GM18526 (cell line): ENCODE data around the gene KLKB1.

Experiments
- POLR2A ChIP-seq: IDR thresholded peaks from 3 replicates; pipeline ENCODE4 v1.6.1; 2011; ENCODE audit not compliant: insufficient read length; ENCODE audit errors: extremely low read depth

Gene KLKB1

DNA sequence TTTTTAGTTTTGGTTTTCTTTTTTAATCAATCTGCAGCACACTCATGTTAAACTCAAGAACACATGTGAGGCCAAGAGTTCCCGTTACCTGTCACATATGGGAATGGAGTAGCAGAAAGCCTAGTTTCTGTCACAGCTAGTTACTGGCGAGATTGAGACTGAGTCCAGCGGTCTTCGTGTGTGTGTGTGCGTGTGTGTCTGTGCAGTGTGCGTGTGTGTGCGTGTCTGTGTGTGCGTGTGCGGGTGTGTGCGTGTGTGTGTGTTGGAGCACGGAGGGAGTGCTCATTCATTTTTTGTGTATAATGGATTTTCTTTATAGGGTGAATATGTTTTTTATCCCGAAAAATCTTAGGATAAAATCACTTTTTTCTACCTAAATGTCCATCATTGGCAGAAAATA is 57.8 kb downstream of the KLKB1 start:
- no peak for TF ChIP-seq POLR2A

DNA sequence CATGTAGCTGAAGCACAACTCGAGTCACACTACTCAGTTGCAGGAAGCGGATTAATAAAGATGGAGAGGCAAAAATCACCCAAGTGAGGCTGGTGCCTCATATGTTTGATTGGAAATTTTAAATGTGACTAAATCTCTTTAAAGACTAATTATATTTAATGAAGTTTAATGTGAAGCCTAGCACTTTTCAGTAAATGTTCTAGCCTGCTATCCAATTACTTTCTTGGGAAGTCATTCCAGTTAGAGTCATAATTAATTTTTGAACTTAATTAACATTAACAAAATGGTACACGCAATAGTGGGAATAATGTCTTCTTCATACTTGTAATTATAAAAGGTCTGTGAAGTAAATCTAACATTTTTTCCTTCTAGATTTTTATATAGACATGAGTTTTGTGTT is 59.3 kb downstream of the KLKB1 start:
- TF ChIP-seq POLR2A: no peak

DNA sequence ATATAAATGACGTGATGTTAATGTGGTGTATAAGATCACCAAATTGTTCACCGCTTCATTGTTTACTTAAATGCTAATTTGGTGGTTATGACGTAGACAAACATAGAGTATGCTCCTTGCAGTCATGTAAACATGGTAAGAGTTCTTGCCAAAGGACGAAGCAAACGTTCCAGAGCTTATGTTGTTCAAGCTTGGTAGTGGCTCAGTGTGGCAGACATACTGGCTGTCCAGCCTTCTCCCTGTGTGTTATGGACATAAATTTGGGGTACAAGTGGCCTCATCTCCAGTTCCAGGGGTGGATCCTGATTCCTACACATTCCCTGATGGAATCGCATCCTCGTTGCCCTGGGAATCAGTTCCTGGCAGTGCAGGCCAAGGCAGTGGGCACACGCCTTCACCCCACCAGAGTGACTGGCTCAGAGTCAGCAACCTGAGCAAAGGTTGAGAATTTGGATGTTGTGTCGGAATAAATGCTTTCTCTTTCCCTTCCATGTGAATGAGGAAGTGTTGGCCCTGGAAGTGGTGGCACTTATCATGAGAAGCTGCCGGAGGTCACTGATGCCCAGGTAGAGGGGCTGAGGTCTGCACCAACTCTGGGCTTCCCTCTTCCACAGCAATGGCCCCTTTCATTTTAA is 64.1 kb downstream of the KLKB1 start:
- no peak for TF ChIP-seq POLR2A

DNA sequence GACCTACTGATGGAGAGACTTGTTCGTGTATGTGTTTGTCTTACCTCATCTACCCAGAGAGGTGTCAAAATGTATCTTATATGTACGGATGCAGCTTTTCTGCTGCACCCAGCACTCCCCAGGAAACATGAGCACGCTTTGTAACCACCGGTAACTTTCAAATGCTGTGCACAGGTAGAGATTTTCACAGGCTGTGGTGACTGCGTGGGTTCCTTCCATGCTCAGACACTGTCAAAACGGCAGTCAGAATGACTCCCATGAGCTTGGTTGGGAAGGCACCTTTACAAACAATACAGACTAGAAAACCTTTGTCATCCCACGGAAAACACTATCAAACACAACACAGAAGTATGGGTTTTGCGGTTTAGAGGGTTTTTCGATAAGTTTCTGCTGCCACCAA is 66.9 kb downstream of the KLKB1 start:
- no peak for TF ChIP-seq POLR2A

DNA sequence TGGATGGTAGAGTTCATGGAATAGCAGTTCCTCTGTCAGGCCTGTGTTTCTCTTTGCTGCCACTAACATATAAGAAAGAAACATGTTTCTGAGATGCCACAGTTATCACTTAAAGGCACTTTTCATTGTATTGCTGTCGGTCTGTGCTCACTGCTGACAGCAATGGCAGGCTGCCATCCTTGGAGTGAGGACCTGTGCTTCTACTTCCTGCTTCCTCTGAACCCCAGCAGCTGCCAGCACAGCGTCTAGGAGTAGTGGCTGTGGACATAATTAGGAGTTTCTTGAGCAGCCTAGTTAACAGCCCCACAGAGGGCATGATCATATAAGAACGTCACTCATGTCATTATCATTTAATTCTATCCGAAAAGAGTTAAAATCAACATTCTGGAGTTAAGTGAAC is 69.2 kb downstream of the KLKB1 start:
- TF ChIP-seq POLR2A: no peak

DNA sequence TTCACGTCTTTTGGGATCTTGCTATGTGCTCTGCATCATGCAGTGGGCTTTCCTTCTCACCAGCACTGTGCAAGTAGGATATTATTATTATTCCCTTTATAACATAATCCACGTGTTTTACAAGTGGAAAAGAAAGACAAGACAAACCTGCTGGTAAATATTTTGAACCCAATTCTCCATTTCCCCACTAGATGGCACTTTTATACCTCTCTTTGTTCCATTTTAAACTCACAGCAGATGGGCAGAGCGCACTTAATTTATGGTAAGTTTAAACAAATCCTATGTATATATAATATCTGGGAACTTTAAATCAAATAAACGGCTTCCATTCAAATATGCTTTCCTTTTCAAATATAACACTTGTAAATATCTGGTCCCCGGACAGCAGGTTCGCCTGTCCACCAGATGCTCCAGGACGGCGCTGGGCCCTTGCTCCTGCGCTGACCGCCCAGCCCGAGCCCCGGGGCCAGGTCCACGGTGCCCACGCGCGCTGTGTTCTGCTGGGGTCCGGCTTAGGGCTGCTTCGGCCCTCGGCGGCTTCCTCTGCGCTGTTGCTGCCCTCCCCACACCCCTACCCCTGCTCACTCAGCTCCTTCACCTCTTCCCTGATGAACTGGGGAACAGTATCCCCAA is 69.8 kb downstream of the KLKB1 start:
- TF ChIP-seq POLR2A: no peak

DNA sequence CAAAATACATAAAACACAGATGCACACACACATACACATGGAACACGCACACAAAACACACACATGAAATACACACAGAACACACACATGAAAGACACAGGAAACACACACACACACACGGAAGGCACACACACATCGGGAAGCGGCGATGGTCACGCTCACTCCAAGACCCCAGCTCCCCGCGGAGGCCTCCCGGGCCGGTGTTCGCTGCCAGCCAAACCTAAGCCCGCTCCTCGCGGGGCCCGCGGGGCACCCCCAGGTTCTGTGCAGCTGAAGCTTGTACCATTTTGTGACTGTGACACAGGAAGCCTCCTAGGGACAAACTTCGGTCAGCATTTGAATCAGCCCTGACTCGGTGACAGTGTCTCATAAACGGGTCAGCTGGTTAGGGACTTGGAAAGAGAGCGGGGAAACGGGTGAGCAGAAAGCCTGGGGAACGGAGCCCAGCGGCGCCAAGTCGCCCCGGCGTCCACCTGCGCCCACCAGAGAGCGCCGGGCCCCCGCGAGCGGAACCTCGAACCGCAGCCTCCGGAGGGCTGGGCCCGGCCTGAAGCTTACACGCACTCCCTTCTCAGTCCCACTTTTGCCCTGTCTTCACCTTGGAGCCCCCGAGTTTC is 70.8 kb downstream of the KLKB1 start:
- no peak for TF ChIP-seq POLR2A

DNA sequence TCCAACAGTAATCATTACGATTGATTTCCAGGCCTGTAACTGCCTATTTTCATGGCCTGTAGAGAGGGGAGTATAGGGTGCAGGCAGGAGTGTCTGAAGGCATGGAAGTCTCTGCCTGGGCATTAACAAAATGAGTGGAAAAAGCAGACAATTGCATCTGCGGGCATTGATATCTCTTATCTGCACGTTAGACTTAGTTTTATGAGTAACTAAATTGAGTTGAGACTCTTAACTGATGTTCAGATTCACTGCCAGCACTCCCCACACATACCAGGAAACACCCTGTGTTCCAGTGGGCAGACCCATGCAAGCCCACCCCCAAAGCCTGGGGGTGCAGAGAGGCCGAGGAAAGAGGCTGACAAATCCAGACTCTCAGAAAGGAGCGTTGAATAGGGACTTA is 72.0 kb downstream of the KLKB1 start:
- TF ChIP-seq POLR2A: no peak

DNA sequence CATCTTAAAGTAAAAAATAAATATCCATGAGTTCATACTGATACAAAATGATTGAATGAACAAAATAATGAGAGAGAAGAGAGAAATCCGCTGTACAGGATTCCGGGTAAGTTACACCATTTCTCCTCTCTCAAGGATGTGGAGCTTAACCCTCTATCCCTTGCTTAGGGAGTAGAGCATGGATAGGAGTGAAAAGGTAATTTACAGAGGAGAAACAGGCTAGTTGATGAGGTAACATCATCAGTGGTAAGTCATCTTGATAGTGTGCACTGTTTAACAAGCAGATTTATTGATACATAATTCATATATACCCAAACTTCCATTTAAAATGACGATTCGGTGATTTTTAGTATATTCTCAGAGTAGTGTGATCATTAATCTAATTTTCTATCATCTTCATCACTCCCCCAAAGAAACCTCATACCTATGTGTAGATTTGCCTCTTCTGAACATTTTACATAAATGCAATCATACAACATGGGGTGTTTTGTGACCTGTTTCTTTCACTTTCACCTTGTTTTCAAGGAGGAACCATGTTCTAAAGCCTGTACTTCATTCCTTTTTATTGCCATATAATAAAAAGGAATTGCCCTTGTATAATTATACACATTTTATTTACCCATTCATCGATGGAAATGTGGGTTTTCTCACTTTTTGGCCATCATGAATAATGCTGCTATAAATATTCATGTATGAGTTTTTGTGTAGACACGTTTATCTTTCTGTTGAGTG is 73.5 kb downstream of the KLKB1 start:
- TF ChIP-seq POLR2A: no peak

DNA sequence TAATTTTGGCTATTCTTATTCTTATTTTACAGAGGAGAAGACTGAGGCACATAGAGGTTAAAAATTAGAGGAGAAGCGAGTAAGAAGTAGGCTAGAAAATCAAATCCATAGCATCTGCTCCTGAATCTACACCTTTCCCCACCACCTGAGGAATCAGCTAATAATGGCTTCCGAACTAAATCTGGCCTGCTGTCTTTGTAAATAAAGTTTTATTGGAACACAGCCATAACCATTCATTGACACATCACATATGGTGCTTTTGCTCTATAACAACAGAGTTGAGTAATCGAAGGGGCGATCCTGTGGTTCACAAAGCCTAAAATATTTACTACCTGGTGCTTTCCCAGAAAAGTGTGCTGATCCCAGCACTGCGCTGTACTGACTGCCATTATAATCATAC is 76.9 kb downstream of the KLKB1 start:
- no peak for TF ChIP-seq POLR2A

DNA sequence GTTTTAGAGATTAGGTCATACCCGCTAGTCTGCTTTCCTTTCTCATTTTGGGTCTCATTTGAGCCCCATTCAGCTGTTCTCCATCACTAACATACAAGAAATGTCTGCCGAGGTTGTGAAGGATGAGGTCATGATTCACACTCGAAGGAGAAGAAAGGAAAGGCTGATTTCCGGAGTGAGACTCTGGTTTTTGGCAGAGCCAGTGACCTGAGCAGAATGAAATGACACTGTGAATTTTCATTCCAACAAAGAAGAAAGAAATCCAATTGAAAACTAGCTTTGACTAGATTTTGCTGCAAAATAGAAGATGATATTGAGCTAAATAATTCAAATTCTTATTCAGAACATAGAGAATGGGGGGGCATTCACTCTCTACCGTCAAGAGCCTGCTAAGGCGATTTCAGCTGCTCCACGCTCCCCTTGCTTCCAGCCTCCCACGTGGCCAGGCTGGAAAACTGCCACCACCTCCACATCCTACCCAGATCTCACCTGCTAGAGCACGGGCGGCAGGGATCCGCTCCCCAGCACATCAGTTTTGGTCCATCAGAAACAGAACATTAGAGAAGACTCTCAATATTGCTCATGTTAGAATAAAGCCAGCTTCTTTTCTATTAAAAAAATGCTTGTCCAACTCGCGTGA is 77.7 kb downstream of the KLKB1 start:
- no peak for TF ChIP-seq POLR2A

DNA sequence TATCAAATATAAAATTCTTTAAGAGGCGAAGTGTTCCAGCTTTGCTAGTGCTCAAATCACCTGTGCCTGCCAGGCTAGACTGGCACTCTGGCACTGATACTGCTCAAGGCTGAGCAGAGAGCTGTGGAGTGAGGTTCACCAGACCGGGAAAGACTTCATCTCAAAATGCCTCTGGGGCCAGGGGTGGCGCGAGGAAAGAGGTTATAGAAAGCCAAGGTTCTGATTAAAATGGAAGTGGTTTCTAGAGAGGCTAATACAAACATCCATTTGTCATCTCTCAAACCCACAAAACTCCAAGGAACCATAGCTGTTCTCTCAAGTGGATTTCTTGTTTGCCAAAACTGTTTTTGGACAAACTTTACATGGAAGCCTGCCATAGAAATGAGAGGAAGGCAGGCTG is 80.2 kb downstream of the KLKB1 start:
- TF ChIP-seq POLR2A: no peak

DNA sequence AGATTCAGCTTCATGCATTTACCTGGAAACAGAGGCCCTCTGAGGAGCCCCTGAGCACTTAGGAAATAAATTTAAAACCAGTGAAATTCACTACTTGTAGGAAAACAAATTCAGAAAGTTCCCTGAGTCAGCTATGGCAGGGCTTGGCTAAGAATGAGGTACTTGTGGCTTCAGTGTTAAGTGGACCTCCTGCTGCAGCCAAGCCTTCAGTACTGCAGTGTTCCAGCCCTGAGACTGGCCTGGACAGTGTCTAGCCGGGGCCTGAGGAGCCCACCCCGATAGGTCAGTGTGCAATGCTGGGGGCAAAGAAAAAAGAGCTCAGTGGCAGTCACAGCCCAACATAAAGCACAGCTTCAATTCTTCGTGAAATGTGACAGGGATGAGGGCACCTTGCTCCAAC is 80.6 kb downstream of the KLKB1 start:
- TF ChIP-seq POLR2A: no peak
